HG02588 (cell line): ENCODE results near the gene CWF19L2.

Source experiments
- ATAC-seq: cut with Tn5 transposase; IDR thresholded peaks from one replicate; pipeline ENCODE4 v1.9.1; 2021; ENCODE audit warnings: mild to moderate bottlenecking, moderate library complexity; ENCODE audit not compliant: unreplicated experiment

Gene CWF19L2

GRCh38 chr11:107316426-107316825, 141.2 kb downstream of the CWF19L2 start:
- no peak for ATAC-seq

GRCh38 chr11:107307991-107308390, 149.6 kb downstream of the CWF19L2 start:
- no peak for ATAC-seq

- ATAC-seq = no peak
Observed at GRCh38 chr11:107301878-107302277, 155.7 kb downstream of the CWF19L2 start.

- ATAC-seq = no peak
Observed at GRCh38 chr11:107293677-107294344, 163.8 kb downstream of the CWF19L2 start.

- ATAC-seq = no peak
Observed at GRCh38 chr11:107282195-107282594, 175.4 kb downstream of the CWF19L2 start.
